ENCODE measurements around the gene SOSTDC1.

The SOSTDC1 gene

GRCh38 chr7:16417906-16418305 is 47.6 kb downstream of the SOSTDC1 start:
- no peak for DNase-seq

GRCh38 chr7:16416289-16417282 is 49.0 kb downstream of the SOSTDC1 start:
- no peak for DNase-seq

- no peak for DNase-seq
These were observed 53.0 kb downstream of the SOSTDC1 start for GRCh38 chr7:16412274-16413254.
